ENCODE data around the gene NUDT8.
A peak's percentile ranks its signal among the peaks of the same experiment; 100 is the strongest.
"Not testable (repeated sequence)": the region's sequence is repeated elsewhere in the genome, so short reads cannot be mapped to it uniquely, and the experiment has no call there.

The NUDT8 gene

GRCh38 chr11:67628710-67629385, 889 bp downstream of the NUDT8 start:
- no peak for DNase-seq (ENCODE audit: low read depth in 2 of 2)

- DNase-seq (ENCODE audit: low read depth in 2 of 2) = no peak
Observed at GRCh38 chr11:67627812-67628624, 1.7 kb downstream of the NUDT8 start.

GRCh38 chr11:67627441-67627811, 2.3 kb downstream of the NUDT8 start:
- no peak for DNase-seq (ENCODE audit: low read depth in 2 of 2)

GRCh38 chr11:67626970-67627369, 2.8 kb downstream of the NUDT8 start:
- no peak for DNase-seq (ENCODE audit: low read depth in 2 of 2)

GRCh38 chr11:67626131-67626833, 3.5 kb downstream of the NUDT8 start:
- DNase-seq (ENCODE audit: low read depth in 2 of 2) = not testable (repeated sequence)

DNA sequence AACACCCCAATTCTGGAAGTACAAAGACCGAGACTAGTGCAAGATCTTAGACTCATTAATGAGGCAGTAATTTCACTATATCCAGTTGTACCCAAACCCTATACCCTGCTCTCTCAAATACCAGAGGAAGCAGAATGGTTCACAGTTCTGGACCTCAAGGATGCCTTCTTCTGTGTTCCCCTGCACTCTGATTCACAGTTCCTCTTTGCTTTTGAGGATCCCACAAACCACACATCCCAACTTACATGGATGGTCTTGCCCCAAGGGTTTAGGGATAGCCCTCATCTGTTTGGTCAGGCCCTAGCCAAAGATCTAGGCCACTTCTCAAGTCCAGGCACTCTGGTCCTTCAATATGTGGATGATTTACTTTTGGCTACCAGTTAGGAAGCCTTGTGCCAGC, 5.9 kb downstream of the NUDT8 start:
- not testable (repeated sequence) for DNase-seq (ENCODE audit: low read depth in 2 of 2)

GRCh38 chr11:67622905-67623304, 6.8 kb downstream of the NUDT8 start:
- not testable (repeated sequence) for DNase-seq (ENCODE audit: low read depth in 2 of 2)

DNA sequence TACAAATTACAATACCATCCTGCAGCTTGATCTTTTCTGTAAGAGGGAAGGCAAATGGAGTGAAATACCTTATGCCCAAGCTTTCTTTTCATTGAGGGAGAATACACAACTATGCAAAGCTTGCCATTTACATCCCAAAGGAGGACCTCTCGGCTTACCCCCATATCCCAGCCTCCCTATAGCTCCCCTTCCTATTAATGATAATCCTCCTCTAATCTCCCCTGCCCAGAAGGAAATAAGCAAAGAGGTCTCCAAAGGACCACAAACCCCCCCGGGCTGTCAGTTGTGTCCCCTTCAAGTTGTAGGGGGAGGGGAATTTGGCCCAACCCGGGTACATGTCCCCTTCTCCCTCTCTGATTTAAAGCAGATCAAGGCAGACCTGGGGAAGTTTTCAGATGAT, 7.8 kb downstream of the NUDT8 start:
- not testable (repeated sequence) for DNase-seq (ENCODE audit: low read depth in 2 of 2)

DNA sequence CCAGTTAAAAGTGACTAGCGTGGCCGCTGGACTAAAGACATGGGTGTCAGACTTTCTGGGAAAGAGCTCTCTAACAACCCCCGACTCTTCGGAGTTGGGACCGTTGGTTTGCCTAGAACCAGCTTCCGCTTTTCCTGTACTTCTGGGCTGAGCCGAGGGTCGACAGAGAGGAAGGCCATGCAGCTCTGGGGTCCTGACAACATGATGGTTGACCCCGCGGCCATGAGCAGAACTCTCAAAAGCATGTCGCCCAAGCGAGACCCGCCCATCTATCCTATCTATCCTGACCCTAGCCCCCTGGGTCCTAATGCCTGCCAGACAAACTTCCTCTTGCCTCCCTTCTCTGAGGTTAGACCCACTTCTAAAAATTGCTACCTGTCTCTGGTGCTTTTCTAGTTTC, 9.1 kb downstream of the NUDT8 start:
- not testable (repeated sequence) for DNase-seq (ENCODE audit: low read depth in 2 of 2)

GRCh38 chr11:67619683-67620618, 9.8 kb downstream of the NUDT8 start:
- DNase-seq (ENCODE audit: low read depth in 2 of 2) = not testable (repeated sequence)

- not testable (repeated sequence) for DNase-seq (ENCODE audit: low read depth in 2 of 2)
Observed at GRCh38 chr11:67618901-67619659, 10.7 kb downstream of the NUDT8 start.

DNA sequence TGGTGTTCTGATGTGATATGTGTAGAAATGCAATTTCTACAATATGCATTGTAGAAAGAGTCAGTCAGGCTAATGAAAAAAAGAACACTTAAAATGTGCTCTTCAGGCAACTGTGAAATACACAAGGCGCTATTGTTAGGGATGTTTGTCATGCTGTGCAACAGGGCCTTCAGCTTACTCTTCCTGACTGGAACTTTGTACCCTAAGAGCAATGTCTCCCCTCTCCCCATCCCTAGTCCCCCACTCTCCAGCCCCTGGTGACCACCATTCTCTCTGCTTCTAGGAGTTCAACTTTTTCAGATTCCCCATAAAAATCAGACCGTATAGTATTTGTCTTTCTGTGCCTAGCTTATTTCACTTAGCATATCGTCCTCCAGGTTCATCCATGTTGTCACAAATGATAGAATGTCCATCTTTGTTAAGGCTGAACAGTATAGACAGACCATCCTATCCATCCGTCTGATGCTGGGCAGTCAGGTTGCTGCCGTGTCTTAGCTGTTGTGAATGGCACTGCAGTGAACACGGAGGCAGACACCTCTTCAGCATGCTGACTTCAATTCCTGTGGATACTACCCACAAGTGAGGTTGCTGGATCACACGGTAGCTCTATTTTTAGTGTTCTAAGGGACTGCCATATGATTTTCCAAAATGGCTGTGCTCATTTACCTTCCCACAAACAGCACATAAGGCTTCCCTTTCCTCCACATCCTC, 12.3 kb downstream of the NUDT8 start:
- no peak for DNase-seq (ENCODE audit: low read depth in 2 of 2)

- DNase-seq (ENCODE audit: low read depth in 2 of 2) = no peak
Observed at GRCh38 chr11:67616431-67617242, 13.1 kb downstream of the NUDT8 start.

DNA sequence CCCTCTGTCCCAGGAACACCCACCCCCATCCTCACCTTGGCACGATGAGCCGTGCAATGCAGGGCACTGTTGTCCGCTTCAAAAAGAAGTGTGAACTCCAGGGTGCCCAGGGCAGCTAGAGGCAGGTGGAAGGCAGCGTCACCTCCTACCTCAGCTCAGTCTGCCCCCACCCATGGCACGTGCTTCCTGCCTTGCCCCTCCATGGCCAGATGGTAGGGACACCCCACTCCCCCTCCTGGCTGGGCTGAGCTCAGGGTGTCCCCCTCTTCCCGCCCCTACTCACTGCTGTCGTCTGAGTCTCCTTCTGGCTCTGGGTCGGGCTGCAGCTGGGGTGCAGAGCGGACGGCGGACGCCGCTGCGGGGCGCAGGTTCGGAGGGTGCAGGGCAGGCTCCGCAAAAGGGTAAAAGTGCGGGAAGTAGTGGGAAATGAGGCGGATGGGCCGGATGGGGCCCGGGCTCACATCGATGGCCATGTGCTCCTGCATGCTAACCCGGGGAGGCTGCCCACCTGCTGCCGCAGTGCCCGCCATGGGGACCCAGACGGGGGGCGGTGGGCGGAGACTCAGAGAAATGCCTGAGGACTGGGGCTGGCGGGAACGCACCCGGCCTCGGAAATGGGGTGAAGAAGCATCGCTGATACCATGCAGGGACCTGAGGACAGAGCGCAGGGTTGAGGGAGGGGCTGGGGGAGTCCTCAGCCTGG, 13.9 kb downstream of the NUDT8 start:
- DNase-seq (ENCODE audit: low read depth in 2 of 2) = no peak

- DNase-seq (ENCODE audit: low read depth in 2 of 2) = no peak
Observed at GRCh38 chr11:67614730-67615714, 14.7 kb downstream of the NUDT8 start.

DNA sequence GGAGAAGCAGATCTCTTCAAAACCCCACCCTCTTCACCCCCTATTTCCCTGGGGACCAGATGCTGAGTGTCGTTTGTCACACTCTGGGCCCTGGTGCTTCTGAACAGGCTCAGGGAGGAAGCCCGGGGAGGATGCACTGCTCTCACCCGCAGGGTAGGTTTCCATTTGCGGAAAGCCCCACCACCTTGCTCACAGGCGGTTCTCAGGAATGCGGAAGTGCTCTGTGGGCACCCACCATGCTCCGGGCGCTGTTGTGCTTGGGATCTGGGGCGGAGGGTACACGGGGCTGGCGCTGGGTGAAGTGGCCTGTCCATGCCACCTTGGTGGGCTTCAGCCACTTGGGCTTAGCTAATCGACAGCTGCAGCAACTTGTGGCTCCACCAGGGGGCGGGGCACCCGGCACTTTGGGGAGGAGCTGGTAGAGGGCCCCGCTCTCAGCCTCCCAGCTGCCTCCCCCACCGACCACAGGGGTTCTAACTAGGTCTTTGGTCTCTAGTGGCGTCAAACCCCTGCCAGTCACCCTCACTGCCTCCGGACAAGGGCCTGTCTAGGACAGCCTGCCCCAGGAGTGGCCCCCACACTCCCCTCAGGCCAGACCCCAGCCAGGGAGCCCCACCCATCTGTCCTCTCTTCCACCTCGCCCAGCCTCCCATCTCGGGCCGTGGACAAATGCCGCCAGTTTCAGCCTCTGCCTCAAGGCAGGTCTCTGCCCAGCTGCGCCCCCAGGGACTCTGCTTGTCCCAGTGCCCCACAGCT, 15.6 kb downstream of the NUDT8 start:
- DNase-seq (ENCODE audit: low read depth in 2 of 2) = peak in 1 of 2 experiments; percentile 7
